ENCODE measurements around the gene FRYL.

Gene FRYL

DNA sequence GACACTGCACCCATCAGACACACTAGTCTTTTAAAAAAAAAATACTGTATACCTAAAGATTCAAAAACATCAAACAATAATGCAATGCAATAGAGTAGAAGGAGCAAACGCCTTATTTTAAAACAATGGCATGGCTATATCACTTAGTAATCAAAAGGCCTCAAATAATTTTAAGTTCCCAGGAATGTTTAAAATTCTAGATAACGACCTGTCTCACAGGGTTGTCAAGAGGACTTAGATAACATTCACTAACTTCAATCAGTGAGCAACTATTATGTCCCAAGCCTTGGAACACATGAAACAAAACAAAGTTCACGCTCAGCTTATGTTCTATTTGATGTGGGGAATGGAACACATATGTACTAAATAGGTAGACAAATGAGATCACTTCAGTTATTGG, 106.5 kb downstream of the FRYL start:
- Mint-ChIP-seq H3K27me3 (no peaks in the 10 kb centered on the region), H3K4me3 (no peak overlapping the region), H3K36me3 (peaks cover 13% of the 10 kb centered on the region), H3K27ac (no peak overlapping the region), H3K9me3 (peaks cover 7% of the 10 kb centered on the region), H3K4me1 (peaks cover 23% of the 10 kb centered on the region)

GRCh38 chr4:48670587-48670986, 109.5 kb downstream of the FRYL start:
- Mint-ChIP-seq H3K27me3 (no peaks in the 10 kb centered on the region), H3K36me3 (peaks cover 12% of the 10 kb centered on the region), H3K4me1 (peaks cover 37% of the 10 kb centered on the region), H3K9me3 (peaks cover 7% of the 10 kb centered on the region), H3K4me3 (no peak overlapping the region), H3K27ac (no peak overlapping the region)

- Mint-ChIP-seq H3K27me3 (no peaks in the 10 kb centered on the region), H3K4me3 (no peak overlapping the region), H3K27ac (no peak overlapping the region), H3K4me1 (peaks cover 43% of the 10 kb centered on the region), H3K9me3 (peaks cover 7% of the 10 kb centered on the region), H3K36me3 (peaks cover 11% of the 10 kb centered on the region)
Observed at GRCh38 chr4:48669086-48669485, 111.0 kb downstream of the FRYL start.

GRCh38 chr4:48668254-48669017, 111.6 kb downstream of the FRYL start:
- H3K4me3 Mint-ChIP-seq, result no peak overlapping the region
- H3K4me1 Mint-ChIP-seq, result peaks cover 44% of the 10 kb centered on the region
- peaks cover 7% of the 10 kb centered on the region for H3K9me3 Mint-ChIP-seq
- H3K27me3 Mint-ChIP-seq, result no peaks in the 10 kb centered on the region
- no peak overlapping the region for H3K27ac Mint-ChIP-seq
- peaks cover 13% of the 10 kb centered on the region for H3K36me3 Mint-ChIP-seq

- H3K27ac Mint-ChIP-seq, result no peak overlapping the region
- no peaks in the 10 kb centered on the region for H3K27me3 Mint-ChIP-seq
- H3K9me3 Mint-ChIP-seq, result peaks cover 7% of the 10 kb centered on the region
- H3K36me3 Mint-ChIP-seq, result peaks cover 18% of the 10 kb centered on the region
- peaks cover 38% of the 10 kb centered on the region for H3K4me1 Mint-ChIP-seq
- no peak overlapping the region for H3K4me3 Mint-ChIP-seq
Observed at GRCh38 chr4:48667148-48667547, 112.9 kb downstream of the FRYL start.

GRCh38 chr4:48665555-48666186, 114.4 kb downstream of the FRYL start:
- peaks cover 19% of the 10 kb centered on the region for H3K36me3 Mint-ChIP-seq
- no peaks in the 10 kb centered on the region for H3K27me3 Mint-ChIP-seq
- peaks cover 3% of the 10 kb centered on the region for H3K9me3 Mint-ChIP-seq
- peaks cover 51% of the 10 kb centered on the region for H3K4me1 Mint-ChIP-seq
- H3K4me3 Mint-ChIP-seq, result no peak overlapping the region
- peak overlapping the region; percentile 17 for H3K27ac Mint-ChIP-seq

- H3K36me3 Mint-ChIP-seq, result peaks cover 19% of the 10 kb centered on the region
- peaks cover 57% of the 10 kb centered on the region for H3K4me1 Mint-ChIP-seq
- no peaks in the 10 kb centered on the region for H3K27me3 Mint-ChIP-seq
- no peaks in the 10 kb centered on the region for H3K9me3 Mint-ChIP-seq
- no peak overlapping the region for H3K27ac Mint-ChIP-seq
- H3K4me3 Mint-ChIP-seq, result no peak overlapping the region
Observed at GRCh38 chr4:48664938-48665337, 115.1 kb downstream of the FRYL start.

GRCh38 chr4:48661391-48661790, 118.7 kb downstream of the FRYL start:
- Mint-ChIP-seq H3K27ac (peak overlapping the region; percentile 1), H3K4me1 (peaks cover 55% of the 10 kb centered on the region), H3K4me3 (no peak overlapping the region)

GRCh38 chr4:48660347-48660746, 119.7 kb downstream of the FRYL start:
- Mint-ChIP-seq H3K4me1 (peaks cover 49% of the 10 kb centered on the region), H3K27ac (no peak overlapping the region), H3K9me3 (no peaks in the 10 kb centered on the region), H3K4me3 (no peak overlapping the region), H3K36me3 (peaks cover 23% of the 10 kb centered on the region), H3K27me3 (no peaks in the 10 kb centered on the region)

More at GRCh38 chr4:48661391-48661790, 118.7 kb downstream of the FRYL start:
- Mint-ChIP-seq H3K9me3 (no peaks in the 10 kb centered on the region), H3K27me3 (no peaks in the 10 kb centered on the region), H3K36me3 (peaks cover 23% of the 10 kb centered on the region)

DNA sequence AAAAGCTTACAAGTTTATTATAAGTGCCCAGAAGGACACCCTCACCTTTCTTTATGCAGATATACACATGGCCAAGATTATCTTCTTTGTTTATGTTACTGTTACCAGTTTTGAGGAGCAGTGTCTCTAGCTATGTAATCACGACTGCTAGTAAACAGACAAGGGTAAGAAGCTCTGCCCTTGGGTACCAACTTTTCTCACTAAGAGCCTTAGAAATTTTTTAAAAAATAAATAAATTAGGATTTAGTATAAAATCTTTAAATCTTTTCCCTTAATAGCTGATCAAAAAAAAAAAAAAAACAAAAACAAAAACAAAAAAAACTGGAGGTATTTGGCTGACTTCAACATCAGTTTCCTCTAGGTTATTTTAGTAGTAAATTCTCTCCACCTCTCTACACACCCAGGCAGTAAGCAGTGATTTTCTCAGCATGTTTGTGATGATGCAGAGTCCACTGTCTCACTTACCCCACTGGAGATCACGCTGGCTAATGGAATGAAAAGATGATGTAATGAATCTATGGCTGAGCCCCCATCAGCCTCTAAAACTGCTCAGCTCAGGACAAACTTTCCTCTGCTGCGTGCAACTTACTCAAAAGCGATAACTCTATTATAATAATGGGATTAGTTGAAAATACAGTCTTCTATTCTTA, 125.9 kb downstream of the FRYL start:
- Mint-ChIP-seq H3K4me3 (no peak overlapping the region), H3K4me1 (peaks cover 60% of the 10 kb centered on the region), H3K27me3 (no peaks in the 10 kb centered on the region), H3K27ac (peak overlapping the region; percentile 27), H3K36me3 (peaks cover 17% of the 10 kb centered on the region), H3K9me3 (no peaks in the 10 kb centered on the region)

DNA sequence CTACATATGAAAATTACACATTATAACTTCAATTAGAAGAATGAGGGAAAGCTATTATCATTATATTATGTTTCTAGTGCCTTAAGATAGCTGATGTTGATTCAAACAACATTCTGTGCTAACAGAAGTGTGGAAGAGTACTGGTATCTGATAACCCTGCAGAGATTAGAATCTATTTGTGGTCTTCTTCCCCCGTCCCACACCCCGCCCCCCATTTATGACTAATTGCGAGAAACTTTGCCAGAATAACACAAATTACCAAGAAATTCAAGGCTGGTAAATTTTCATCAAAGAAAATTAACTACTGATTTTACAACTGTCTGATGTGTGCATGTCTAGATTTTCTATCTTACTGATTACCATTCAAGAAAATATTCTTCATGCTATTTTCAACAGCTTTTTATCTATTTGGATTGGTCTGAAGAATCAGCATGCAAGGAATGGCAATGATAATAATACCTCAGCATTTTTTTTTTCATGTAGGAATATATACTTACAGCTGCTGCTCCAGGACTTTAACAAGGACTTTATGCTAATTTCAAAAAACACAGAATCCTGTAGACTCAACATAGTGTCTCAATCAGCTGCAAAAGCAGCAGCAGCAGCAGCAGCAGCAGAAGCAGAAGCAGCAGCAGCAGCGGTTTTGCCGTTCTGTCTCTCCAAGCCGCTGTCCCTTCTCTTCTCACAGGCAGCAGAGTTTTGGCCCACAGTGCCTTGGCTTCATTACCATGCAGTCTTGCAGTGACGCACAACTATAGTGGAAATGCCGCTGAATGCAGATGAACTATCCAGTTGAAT, 126.7 kb downstream of the FRYL start:
- no peak overlapping the region for H3K4me3 Mint-ChIP-seq
- H3K27ac Mint-ChIP-seq, result no peak overlapping the region
- peaks cover 14% of the 10 kb centered on the region for H3K36me3 Mint-ChIP-seq
- peaks cover 57% of the 10 kb centered on the region for H3K4me1 Mint-ChIP-seq
- no peaks in the 10 kb centered on the region for H3K9me3 Mint-ChIP-seq
- no peaks in the 10 kb centered on the region for H3K27me3 Mint-ChIP-seq

DNA sequence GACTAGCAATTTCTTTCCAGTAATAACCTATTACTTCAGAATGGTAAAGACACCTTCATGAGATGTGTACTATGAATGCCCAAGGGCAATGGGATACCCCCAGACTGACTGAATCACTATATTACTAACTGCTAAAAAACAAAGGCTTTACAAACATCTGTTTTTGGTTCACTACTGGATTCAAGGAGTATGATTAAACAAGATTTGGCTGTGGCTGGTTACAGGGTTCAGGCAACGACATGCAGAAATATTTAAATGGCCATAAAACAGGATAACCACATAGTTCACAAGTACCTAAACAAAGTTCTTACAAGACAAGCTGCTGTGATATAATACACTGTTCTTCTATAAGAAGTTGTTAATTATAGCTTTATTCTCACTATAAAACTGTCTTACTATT, 128.2 kb downstream of the FRYL start:
- H3K4me3 Mint-ChIP-seq, result no peak overlapping the region
- H3K36me3 Mint-ChIP-seq, result peaks cover 14% of the 10 kb centered on the region
- H3K27me3 Mint-ChIP-seq, result no peaks in the 10 kb centered on the region
- H3K27ac Mint-ChIP-seq, result no peak overlapping the region
- peaks cover 61% of the 10 kb centered on the region for H3K4me1 Mint-ChIP-seq
- no peaks in the 10 kb centered on the region for H3K9me3 Mint-ChIP-seq

- peaks cover 65% of the 10 kb centered on the region for H3K4me1 Mint-ChIP-seq
- H3K27me3 Mint-ChIP-seq, result no peaks in the 10 kb centered on the region
Observed at GRCh38 chr4:48649505-48649904, 130.6 kb downstream of the FRYL start.

DNA sequence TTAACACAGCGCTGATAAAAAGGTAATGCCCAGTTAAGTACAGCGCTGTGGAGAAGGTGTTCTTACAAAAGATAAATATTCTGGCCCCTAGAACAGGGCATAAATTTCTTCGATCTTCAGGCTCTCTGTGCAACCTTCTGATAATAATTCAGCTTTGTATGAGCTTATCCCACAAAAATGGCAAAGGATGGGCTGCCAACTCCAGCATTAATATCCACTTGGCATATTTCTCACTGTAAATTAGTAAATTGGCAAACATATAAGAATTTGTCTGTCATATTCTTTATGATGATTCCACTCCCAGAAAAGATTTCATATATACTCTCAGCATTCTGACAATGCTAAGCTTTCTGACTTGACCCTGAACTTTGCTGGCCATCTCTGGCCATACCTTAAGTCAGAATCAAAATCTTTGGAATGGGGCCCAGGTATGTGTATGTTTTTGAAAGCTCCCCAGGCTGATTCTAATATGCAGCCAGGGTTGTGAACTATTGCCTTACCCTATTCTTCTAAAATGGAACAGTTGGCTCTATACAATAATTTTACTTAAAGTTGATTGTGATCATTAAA, 134.8 kb downstream of the FRYL start:
- peaks cover 59% of the 10 kb centered on the region for H3K4me1 Mint-ChIP-seq
- no peaks in the 10 kb centered on the region for H3K9me3 Mint-ChIP-seq
- H3K27me3 Mint-ChIP-seq, result no peaks in the 10 kb centered on the region
- H3K27ac Mint-ChIP-seq, result no peak overlapping the region
- H3K4me3 Mint-ChIP-seq, result no peak overlapping the region
- H3K36me3 Mint-ChIP-seq, result peaks cover 2% of the 10 kb centered on the region

More at GRCh38 chr4:48649505-48649904, 130.6 kb downstream of the FRYL start:
- H3K36me3 Mint-ChIP-seq, result peaks cover 14% of the 10 kb centered on the region
- no peaks in the 10 kb centered on the region for H3K9me3 Mint-ChIP-seq
- H3K4me3 Mint-ChIP-seq, result no peak overlapping the region
- no peak overlapping the region for H3K27ac Mint-ChIP-seq

All from activated naive CD4-positive, alpha-beta T cell treated with anti-CD3 and anti-CD28 coated beads, Interleukin-2, amount 50 U/mL, for 24 hours (primary cell).